Parathyroid adenoma (tissue), 2 donors: Measurements from ENCODE around the gene TC2N.

Experiments
- H2AFZ ChIP-seq: fragments of 300-600 bp; sonication (generic); one replicate; pipeline ENCODE4 v1.7.0; 2017; ENCODE audit warnings: antibody characterized with exemption, mild to moderate bottlenecking
- H3K27ac ChIP-seq: fragments of 300-600 bp; sonication (generic); one replicate; pipeline ENCODE4 v1.7.0; 2017
- H3K27me3 ChIP-seq: fragments of 300-600 bp; sonication (generic); one replicate; pipeline ENCODE4 v1.7.0; 2017; ENCODE audit warnings: low read length; ENCODE audit not compliant: control insufficient read depth, insufficient read depth
- H3K36me3 ChIP-seq: fragments of 300-600 bp; sonication (generic); one replicate; pipeline ENCODE4 v1.7.0; 2017; ENCODE audit warnings: low read length; ENCODE audit not compliant: control insufficient read depth, insufficient read depth
- H3K4me1 ChIP-seq: fragments of 300-600 bp; sonication (generic); one replicate; pipeline ENCODE4 v1.7.0; 2017; ENCODE audit warnings: control low read depth
- H3K4me2 ChIP-seq: fragments of 300-600 bp; sonication (generic); one replicate; pipeline ENCODE4 v1.7.0; 2017; ENCODE audit warnings: low read length
- H3K4me3 ChIP-seq: fragments of 300-600 bp; sonication (generic); one replicate; pipeline ENCODE4 v1.7.0; 2017; ENCODE audit warnings: low read depth, low read length
- H3K79me2 ChIP-seq: fragments of 300-600 bp; sonication (generic); one replicate; pipeline ENCODE4 v1.7.0; 2017; ENCODE audit warnings: control low read depth
- H3K9ac ChIP-seq: fragments of 300-600 bp; sonication (generic); one replicate; pipeline ENCODE4 v1.7.0; 2017; ENCODE audit warnings: mild to moderate bottlenecking
- H3K9me3 ChIP-seq: fragments of 300-600 bp; sonication (generic); one replicate; pipeline ENCODE4 v1.7.0; 2017; ENCODE audit warnings: low read length; ENCODE audit not compliant: control insufficient read depth
- TF ChIP-seq, protein P1 (sequence below): fragments of 300-600 bp; sonication (generic); IDR thresholded peaks from one replicate; pipeline ENCODE4 v1.7.0; 2017; ENCODE audit warnings: antibody characterized with exemption, mild to moderate bottlenecking
- donor health status: primary hyperparathyroidism.

TC2N gene

DNA sequence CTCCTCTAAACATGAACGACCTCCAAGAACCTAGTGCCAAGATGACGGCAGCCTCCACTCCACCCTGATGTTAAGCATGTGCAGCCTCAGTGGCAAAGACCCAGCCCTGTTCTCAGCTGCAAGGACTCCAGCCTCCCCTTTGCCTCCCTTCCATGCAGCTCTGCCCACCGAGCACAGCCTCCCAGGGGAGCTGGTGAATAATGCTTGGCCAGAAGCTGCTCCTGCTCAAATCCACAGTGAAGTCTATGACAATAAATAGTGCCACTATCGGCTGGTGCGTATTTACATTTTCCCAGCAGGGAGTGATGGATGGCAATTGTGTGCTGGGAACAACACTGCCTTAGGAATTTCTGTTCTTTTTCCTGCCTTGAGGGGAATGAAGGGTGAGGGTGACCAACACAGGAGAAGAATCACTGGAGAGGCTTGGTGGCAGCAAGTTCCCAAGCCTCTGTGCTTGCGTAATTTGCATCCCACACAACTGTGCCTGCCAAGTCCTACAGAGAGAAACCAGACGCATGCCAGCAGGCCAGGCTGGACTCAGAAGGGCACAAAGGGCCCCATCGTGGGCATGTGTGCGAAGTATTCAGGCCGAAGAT is 29.9 kb upstream of the TC2N start:
- peak overlapping the region; percentile 64 for H2AFZ ChIP-seq
- no peak overlapping the region for H3K9ac ChIP-seq
- H3K27ac ChIP-seq = no peak overlapping the region
- no peaks in the 10 kb centered on the region for H3K79me2 ChIP-seq
- H3K36me3 ChIP-seq = no peaks in the 10 kb centered on the region
- no peaks in the 10 kb centered on the region for H3K9me3 ChIP-seq
- H3K4me2 ChIP-seq = no peak overlapping the region
- H3K4me3 ChIP-seq = no peak overlapping the region
- TF ChIP-seq, protein P1, sequence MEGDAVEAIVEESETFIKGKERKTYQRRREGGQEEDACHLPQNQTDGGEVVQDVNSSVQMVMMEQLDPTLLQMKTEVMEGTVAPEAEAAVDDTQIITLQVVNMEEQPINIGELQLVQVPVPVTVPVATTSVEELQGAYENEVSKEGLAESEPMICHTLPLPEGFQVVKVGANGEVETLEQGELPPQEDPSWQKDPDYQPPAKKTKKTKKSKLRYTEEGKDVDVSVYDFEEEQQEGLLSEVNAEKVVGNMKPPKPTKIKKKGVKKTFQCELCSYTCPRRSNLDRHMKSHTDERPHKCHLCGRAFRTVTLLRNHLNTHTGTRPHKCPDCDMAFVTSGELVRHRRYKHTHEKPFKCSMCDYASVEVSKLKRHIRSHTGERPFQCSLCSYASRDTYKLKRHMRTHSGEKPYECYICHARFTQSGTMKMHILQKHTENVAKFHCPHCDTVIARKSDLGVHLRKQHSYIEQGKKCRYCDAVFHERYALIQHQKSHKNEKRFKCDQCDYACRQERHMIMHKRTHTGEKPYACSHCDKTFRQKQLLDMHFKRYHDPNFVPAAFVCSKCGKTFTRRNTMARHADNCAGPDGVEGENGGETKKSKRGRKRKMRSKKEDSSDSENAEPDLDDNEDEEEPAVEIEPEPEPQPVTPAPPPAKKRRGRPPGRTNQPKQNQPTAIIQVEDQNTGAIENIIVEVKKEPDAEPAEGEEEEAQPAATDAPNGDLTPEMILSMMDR = no peak
- H3K27me3 ChIP-seq = no peaks in the 10 kb centered on the region
- H3K4me1 ChIP-seq = peaks cover 12% of the 10 kb centered on the region

DNA sequence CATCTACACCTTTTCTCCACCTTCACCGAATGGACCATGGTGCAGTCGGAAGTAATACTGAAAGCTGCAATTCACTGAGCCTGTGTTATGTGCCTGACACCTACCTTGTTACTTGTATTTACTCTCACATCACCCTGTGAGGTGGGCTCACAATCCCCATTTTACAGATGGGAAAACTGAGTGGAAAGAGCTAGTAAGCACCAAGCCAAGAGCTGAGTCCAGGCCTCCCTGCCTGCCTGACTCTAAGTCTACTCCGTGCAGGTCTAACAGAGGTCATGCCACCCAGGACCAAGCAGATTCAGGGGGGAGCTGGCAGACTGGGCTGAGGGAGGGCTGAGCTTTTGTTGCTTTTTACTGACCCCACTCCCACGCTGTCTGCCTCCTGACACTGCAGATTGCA is 29.1 kb upstream of the TC2N start:
- Histone ChIP-seq H3K4me3 (no peak overlapping the region), H2AFZ (no peak overlapping the region), H3K9me3 (no peaks in the 10 kb centered on the region), H3K27ac (no peak overlapping the region), H3K4me1 (peaks cover 12% of the 10 kb centered on the region), H3K4me2 (no peak overlapping the region), H3K9ac (no peak overlapping the region), H3K79me2 (no peaks in the 10 kb centered on the region), H3K27me3 (no peaks in the 10 kb centered on the region), H3K36me3 (no peaks in the 10 kb centered on the region)
- TF ChIP-seq, protein P1 = no peak

DNA sequence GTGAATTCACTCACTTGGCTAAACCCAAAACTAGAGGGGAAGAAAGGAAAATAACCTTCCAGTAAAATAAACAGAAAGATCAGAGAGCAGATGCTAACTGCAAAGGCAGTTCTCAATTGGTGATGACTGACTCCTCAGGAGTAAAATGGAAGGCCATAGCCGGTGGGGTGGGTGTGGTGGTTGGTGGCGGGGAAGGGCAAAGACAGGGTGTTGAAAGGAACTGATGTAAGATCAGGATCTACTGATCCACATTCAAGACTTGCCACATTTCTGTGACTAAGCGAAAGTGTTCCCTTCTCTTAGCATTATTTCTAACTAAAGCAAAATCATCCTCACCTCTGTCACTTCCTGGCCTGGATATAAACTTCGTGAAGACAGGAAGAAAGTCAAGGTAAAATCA is 26.3 kb upstream of the TC2N start:
- no peaks in the 10 kb centered on the region for H3K79me2 ChIP-seq
- H3K4me3 ChIP-seq = no peak overlapping the region
- no peaks in the 10 kb centered on the region for H3K27me3 ChIP-seq
- H3K9ac ChIP-seq = no peak overlapping the region
- H2AFZ ChIP-seq = no peak overlapping the region
- H3K4me2 ChIP-seq = no peak overlapping the region
- no peaks in the 10 kb centered on the region for H3K9me3 ChIP-seq
- TF ChIP-seq, protein P1 = no peak
- peaks cover 23% of the 10 kb centered on the region for H3K4me1 ChIP-seq
- no peaks in the 10 kb centered on the region for H3K36me3 ChIP-seq
- H3K27ac ChIP-seq = no peak overlapping the region

DNA sequence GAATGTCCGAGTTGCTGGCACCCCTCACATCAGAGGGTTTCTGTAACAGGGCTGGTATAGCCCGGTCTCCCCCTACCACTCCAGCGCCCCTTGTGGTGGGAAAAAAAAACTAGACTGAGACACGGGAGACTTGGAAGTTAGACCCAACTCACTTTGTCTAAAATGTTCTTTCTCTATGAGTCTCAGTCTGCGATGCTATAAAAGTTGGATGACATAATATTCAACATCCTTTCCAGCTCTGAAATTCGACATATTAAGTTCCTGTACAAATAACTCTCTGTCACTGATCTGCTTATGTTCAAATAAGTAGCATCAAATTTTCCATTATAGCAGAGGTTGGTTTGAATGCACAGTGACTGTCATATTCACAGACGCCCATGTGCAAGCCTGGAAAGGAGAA is 25.7 kb upstream of the TC2N start:
- H3K79me2 ChIP-seq = no peaks in the 10 kb centered on the region
- H3K9ac ChIP-seq = no peak overlapping the region
- H3K27me3 ChIP-seq = no peaks in the 10 kb centered on the region
- H3K4me1 ChIP-seq = peaks cover 19% of the 10 kb centered on the region
- H3K9me3 ChIP-seq = no peaks in the 10 kb centered on the region
- no peak overlapping the region for H2AFZ ChIP-seq
- no peaks in the 10 kb centered on the region for H3K36me3 ChIP-seq
- TF ChIP-seq, protein P1 = peak; percentile 43
- H3K4me2 ChIP-seq = no peak overlapping the region
- H3K4me3 ChIP-seq = no peak overlapping the region
- no peak overlapping the region for H3K27ac ChIP-seq

DNA sequence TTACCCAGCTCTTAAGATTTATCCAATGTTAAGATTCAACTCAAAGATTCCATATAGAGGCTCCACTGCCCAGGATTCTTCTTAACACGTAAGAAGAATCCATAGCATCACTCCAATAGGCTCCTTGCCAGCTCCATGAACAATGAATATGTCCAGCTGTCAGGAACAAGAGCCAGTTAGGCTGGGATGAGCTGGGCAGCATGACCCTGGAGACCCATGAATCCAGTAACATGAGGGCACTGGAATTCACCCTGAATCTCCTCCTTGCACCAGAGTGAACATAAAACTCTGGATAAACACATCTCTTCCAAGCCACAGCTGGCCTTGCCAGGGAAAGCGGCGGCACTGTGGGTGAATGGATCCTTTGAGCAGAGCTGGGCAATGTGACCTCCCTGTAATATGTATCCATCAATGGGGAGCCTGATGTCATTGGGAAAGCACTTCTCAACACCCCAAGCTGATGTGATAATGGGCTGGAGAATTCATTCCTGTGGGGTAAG is 24.4 kb upstream of the TC2N start:
- H3K27ac ChIP-seq = no peak overlapping the region
- no peak overlapping the region for H3K4me2 ChIP-seq
- peaks cover 14% of the 10 kb centered on the region for H3K4me1 ChIP-seq
- H3K9ac ChIP-seq = no peak overlapping the region
- H2AFZ ChIP-seq = no peak overlapping the region
- H3K79me2 ChIP-seq = no peaks in the 10 kb centered on the region
- H3K36me3 ChIP-seq = no peaks in the 10 kb centered on the region
- H3K9me3 ChIP-seq = no peaks in the 10 kb centered on the region
- TF ChIP-seq, protein P1 = no peak
- no peaks in the 10 kb centered on the region for H3K27me3 ChIP-seq
- H3K4me3 ChIP-seq = no peak overlapping the region
